AG04450 (cell line): ENCODE data around the gene GFOD1. TPM values are rescaled to one million over a fixed set of nuclear protein-coding genes. Genes with fewer than 3 reads are reported as not detected.

Experiments
- CTCF ChIA-PET: fragments of 300-600, 350-600 bp; formaldehyde crosslinking; extraction: SDS; loops from one replicate; lab custom pipeline; 2022; ENCODE audit warnings: antibody characterized with exemption, inconsistent platforms; lab: Charles Lee
- POLR2A ChIA-PET: fragments of 350-600 bp; formaldehyde crosslinking; extraction: SDS; loops from one replicate; lab custom pipeline; 2021; ENCODE audit warnings: antibody characterized with exemption, inconsistent platforms; lab: Yijun Ruan, JAX
- DNase-seq: peaks from one replicate; pipeline ENCODE4 v3.0.0-alpha.2; 2011; ENCODE audit warnings: low read depth, low spot score
- H3K27ac ChIP-seq: one replicate; pipeline ENCODE4 v1.5.1; 2012; ENCODE audit warnings: low read depth, low read length, control low read depth
- H3K27me3 ChIP-seq: one replicate; pipeline ENCODE4 v1.6.0; 2012; ENCODE audit warnings: low read length; ENCODE audit not compliant: control insufficient read depth, insufficient read depth
- H3K4me3 ChIP-seq: 2 replicates; pipeline ENCODE4 v1.5.1; 2011; ENCODE audit warnings: mild to moderate bottlenecking, low read depth, low read length, control low read depth
- H3K9me3 ChIP-seq: 2 replicates; pipeline ENCODE4 v1.5.1; 2012; ENCODE audit warnings: low read length; ENCODE audit not compliant: control insufficient read depth, insufficient read depth
- polyA plus RNA-seq: library from polyadenylated mRNA; depleted of rRNA; stranded (reverse); fragments of >200 nt; gene quantifications from 2 replicates; pipeline ENCODE4 v1.2.3, GENCODE V29; 2011
- TF ChIP-seq, protein P1 (sequence below): IDR thresholded peaks from 2 replicates; pipeline ENCODE4 v1.5.1; 2011; ENCODE audit warnings: low read depth, low read length, control low read depth, inconsistent platforms

The GFOD1 gene
- polyA plus RNA-seq, 1 experiment: 3.0 TPM

GRCh38 chr6:13428583-13429405, 58.6 kb downstream of the GFOD1 start:
- POLR2A ChIA-PET: no interaction called here
- no peak overlapping the region for H3K27ac ChIP-seq
- no peaks in the 10 kb centered on the region for H3K27me3 ChIP-seq
- no peak overlapping the region for H3K4me3 ChIP-seq
- no peaks in the 10 kb centered on the region for H3K9me3 ChIP-seq
- TF ChIP-seq, protein P1, sequence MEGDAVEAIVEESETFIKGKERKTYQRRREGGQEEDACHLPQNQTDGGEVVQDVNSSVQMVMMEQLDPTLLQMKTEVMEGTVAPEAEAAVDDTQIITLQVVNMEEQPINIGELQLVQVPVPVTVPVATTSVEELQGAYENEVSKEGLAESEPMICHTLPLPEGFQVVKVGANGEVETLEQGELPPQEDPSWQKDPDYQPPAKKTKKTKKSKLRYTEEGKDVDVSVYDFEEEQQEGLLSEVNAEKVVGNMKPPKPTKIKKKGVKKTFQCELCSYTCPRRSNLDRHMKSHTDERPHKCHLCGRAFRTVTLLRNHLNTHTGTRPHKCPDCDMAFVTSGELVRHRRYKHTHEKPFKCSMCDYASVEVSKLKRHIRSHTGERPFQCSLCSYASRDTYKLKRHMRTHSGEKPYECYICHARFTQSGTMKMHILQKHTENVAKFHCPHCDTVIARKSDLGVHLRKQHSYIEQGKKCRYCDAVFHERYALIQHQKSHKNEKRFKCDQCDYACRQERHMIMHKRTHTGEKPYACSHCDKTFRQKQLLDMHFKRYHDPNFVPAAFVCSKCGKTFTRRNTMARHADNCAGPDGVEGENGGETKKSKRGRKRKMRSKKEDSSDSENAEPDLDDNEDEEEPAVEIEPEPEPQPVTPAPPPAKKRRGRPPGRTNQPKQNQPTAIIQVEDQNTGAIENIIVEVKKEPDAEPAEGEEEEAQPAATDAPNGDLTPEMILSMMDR: no peak
- no peak for DNase-seq
- CTCF ChIA-PET: interaction anchor here (1.6 kb wide), 1 partner anchor 11 kb away, joined by 4 read pairs; no protein-coding TSS in a partner anchor

GRCh38 chr6:13427801-13428582, 59.4 kb downstream of the GFOD1 start:
- TF ChIP-seq, protein P1: peak; percentile 10; the same call in 1 of the 2 replicates
- ChIA-PET CTCF (interaction anchor here (1.6 kb wide), 1 partner anchor 12 kb away, joined by 4 read pairs; no protein-coding TSS in a partner anchor), POLR2A (no interaction called here)
- Histone ChIP-seq H3K9me3 (no peaks in the 10 kb centered on the region), H3K27ac (no peak overlapping the region), H3K27me3 (no peaks in the 10 kb centered on the region), H3K4me3 (no peak overlapping the region)
- DNase-seq: no peak

DNA sequence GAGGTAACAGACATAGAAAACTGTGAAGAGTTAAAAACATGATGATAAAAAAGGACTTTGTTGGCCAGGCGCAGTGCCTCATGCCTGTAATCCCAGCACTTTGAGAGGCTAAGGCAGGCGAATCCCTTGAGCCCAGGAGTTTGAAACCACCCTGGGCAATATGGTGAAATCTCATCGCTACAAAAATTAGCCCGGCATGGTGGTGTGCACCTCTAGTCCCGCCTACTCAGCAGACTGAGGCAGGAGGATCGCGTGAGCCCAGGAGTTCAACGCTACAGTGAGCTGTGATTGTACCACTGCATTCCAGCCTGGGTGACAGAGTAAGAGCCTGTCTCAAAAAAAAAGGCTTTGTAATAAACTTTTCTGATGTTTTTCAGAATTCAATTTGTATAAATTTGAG, 60.1 kb downstream of the GFOD1 start:
- CTCF ChIA-PET: no interaction called here
- H3K9me3 ChIP-seq: no peaks in the 10 kb centered on the region
- TF ChIP-seq, protein P1: no peak
- no peak for DNase-seq
- POLR2A ChIA-PET: no interaction called here
- H3K27me3 ChIP-seq: no peaks in the 10 kb centered on the region
- H3K4me3 ChIP-seq: no peak overlapping the region
- H3K27ac ChIP-seq: no peak overlapping the region

- TF ChIP-seq, protein P1: no peak
- Histone ChIP-seq H3K27me3 (no peaks in the 10 kb centered on the region), H3K9me3 (no peaks in the 10 kb centered on the region), H3K27ac (peak overlapping the region; percentile 50), H3K4me3 (no peak overlapping the region)
- ChIA-PET CTCF (interaction anchor here (0.6 to 1.5 kb wide), 2 partner anchors 15 to 127 kb away, joined by 3 to 4 read pairs; no protein-coding TSS in a partner anchor), POLR2A (interaction anchor here (1.5 kb wide), 1 partner anchor 14 kb away, joined by 4 read pairs; no protein-coding TSS in a partner anchor)
- DNase-seq: no peak
These were observed 61.2 kb downstream of the GFOD1 start for GRCh38 chr6:13425943-13426931.
